Measurements from ENCODE around the gene UQCC3. TPM values are rescaled to one million over a fixed set of nuclear protein-coding genes. Genes with fewer than 3 reads are reported as not detected.
A peak's percentile ranks its signal among the peaks of the same experiment; 100 is the strongest.

UQCC3 gene
- total RNA-seq, 6 experiments from 2014 or later = 4.0 to 6.3 (median 5.3) TPM

- TF ChIP-seq POLR2A (IDR thresholded peaks at IDR 0.05) = no peak
- TF ChIP-seq CTCF (IDR thresholded peaks at IDR 0.05) = no peak
- Histone ChIP-seq H3K4me3 (peak overlapping the region in 1 of 3 donors; percentile 63), H3K36me3 (peaks cover 0 to 22% (median 3%) of the 10 kb centered on the region in 4 donors), H3K9me3 (no peaks in the 10 kb centered on the region), H3K27me3 (no peaks in the 10 kb centered on the region), H3K27ac (peak overlapping the region in 1 of 3 donors; percentile 96), H3K4me1 (peaks cover 0 to 50% (median 23%) of the 10 kb centered on the region in 4 donors)
- 70% methylated on average over 2 of the region's 5 CpGs for WGBS (ENCODE audit: insufficient coverage, low coverage, low lambda C conversion rate, missing lambda C conversion rate)
- DNase-seq (no peak), ATAC-seq (no peak)
- intact Hi-C loops (cut with DNase I) = no loop called here
Measured at GRCh38 chr11:62708392-62708791, 36.9 kb downstream of the UQCC3 start.

GRCh38 chr11:62708793-62709192 is 37.3 kb downstream of the UQCC3 start:
- H3K4me3 ChIP-seq = peak overlapping the region; percentile 52 to 63 (median 58)
- H3K36me3 ChIP-seq = peaks cover 0 to 22% (median 3%) of the 10 kb centered on the region in 4 donors
- TF ChIP-seq CTCF (IDR thresholded peaks at IDR 0.05) (no peak), POLR2A (IDR thresholded peaks at IDR 0.05) (no peak)
- ATAC-seq = no peak
- intact Hi-C loops (cut with DNase I) = no loop called here
- H3K4me1 ChIP-seq = peaks cover 0 to 54% (median 25%) of the 10 kb centered on the region in 4 donors
- no peak for DNase-seq
- peak overlapping the region; percentile 96 for H3K27ac ChIP-seq
- no peaks in the 10 kb centered on the region for H3K27me3 ChIP-seq
- 0% methylated on average over 7 of the region's 7 CpGs for WGBS (ENCODE audit: insufficient coverage, low coverage, low lambda C conversion rate, missing lambda C conversion rate)
- H3K9me3 ChIP-seq = no peaks in the 10 kb centered on the region

GRCh38 chr11:62709247-62710000 is 38.0 kb downstream of the UQCC3 start:
- ATAC-seq (peak; percentile 71 to 83 (median 80)), DNase-seq (peak; percentile 93 to 97 (median 96))
- TF ChIP-seq POLR2A (IDR thresholded peaks at IDR 0.05) (peak; percentile 68), CTCF (IDR thresholded peaks at IDR 0.05) (no peak)
- Histone ChIP-seq H3K4me3 (peak overlapping the region; percentile 52 to 63 (median 58)), H3K36me3 (peaks cover 0 to 25% (median 3%) of the 10 kb centered on the region in 4 donors), H3K27ac (peak overlapping the region; percentile 96), H3K9me3 (no peaks in the 10 kb centered on the region), H3K27me3 (no peaks in the 10 kb centered on the region), H3K4me1 (peaks cover 0 to 61% (median 28%) of the 10 kb centered on the region in 4 donors)
- intact Hi-C loops (cut with DNase I) = no loop called here
- 8% methylated on average over 38 of the region's 47 CpGs for WGBS (ENCODE audit: insufficient coverage, low coverage, low lambda C conversion rate, missing lambda C conversion rate)

- peaks cover 0 to 31% (median 5%) of the 10 kb centered on the region in 4 donors for H3K36me3 ChIP-seq
- DNase-seq = peak in 2 of 3 donors; percentile 31 to 56
- H3K27ac ChIP-seq = peak overlapping the region; percentile 96
- no peaks in the 10 kb centered on the region for H3K27me3 ChIP-seq
- peak overlapping the region; percentile 52 to 63 (median 58) for H3K4me3 ChIP-seq
- 27% methylated on average over 3 of the region's 7 CpGs for WGBS (ENCODE audit: insufficient coverage, low coverage, low lambda C conversion rate, missing lambda C conversion rate)
- H3K9me3 ChIP-seq = no peaks in the 10 kb centered on the region
- peak; percentile 0 to 8 (median 4) for ATAC-seq
- TF ChIP-seq POLR2A (IDR thresholded peaks at IDR 0.05) (no peak), CTCF (IDR thresholded peaks at IDR 0.05) (no peak)
- peaks cover 0 to 65% (median 30%) of the 10 kb centered on the region in 4 donors for H3K4me1 ChIP-seq
- intact Hi-C loops (cut with DNase I) = no loop called here
Measured at GRCh38 chr11:62710001-62710345, 38.5 kb downstream of the UQCC3 start.
